Cardiac muscle cell (in vitro differentiated cells and primary cell): ENCODE measurements around the gene DPEP2. TPM values are rescaled to one million over a fixed set of nuclear protein-coding genes. Genes with fewer than 3 reads are reported as not detected.

Source experiments
- DNase-seq, 2 donors: peaks; one replicate each; pipeline versions ENCODE4 v3.0.0 to v3.0.0-alpha.2; 2010 to 2017; ENCODE audit warnings: low read depth in 1 of 2, low spot score in 1 of 2
- H3K27ac ChIP-seq: fragments of 200-600 bp; sonication (generic); 2 replicates; pipeline ENCODE4 v1.5.1; 2016
- H3K27me3 ChIP-seq: fragments of 200-600 bp; sonication (generic); 2 replicates; pipeline ENCODE4 v1.6.0; 2016; ENCODE audit warnings: control low read depth
- H3K36me3 ChIP-seq: fragments of 200-600 bp; sonication (generic); 2 replicates; pipeline ENCODE4 v1.5.1; 2016; ENCODE audit warnings: control low read depth
- H3K4me1 ChIP-seq: fragments of 200-600 bp; sonication (generic); 2 replicates; pipeline ENCODE4 v1.8.1; 2017; ENCODE audit warnings: low read depth, mild to moderate bottlenecking, mixed run types
- H3K4me3 ChIP-seq: fragments of 200-600 bp; sonication (generic); 2 replicates; pipeline ENCODE4 v1.5.1; 2016; ENCODE audit warnings: mild to moderate bottlenecking
- H3K9me3 ChIP-seq: fragments of 200-600 bp; sonication (generic); 2 replicates; pipeline ENCODE4 v1.5.1; 2017; ENCODE audit warnings: low read depth, mild to moderate bottlenecking, control low read depth
- CTCF ChIP-seq: IDR thresholded peaks from 2 replicates; pipeline ENCODE4 v1.5.1; 2012; ENCODE audit warnings: low read depth, mild to moderate bottlenecking, low read length
- polyA plus RNA-seq: library from polyadenylated mRNA; unstranded; fragments of >200 nt; fragmentation: Nextera tagmentation; extraction: Ambion mirVana; gene quantifications from 2 replicates; pipeline ENCODE4 v1.2.1, GENCODE V29; 2016
- total RNA-seq: library from RNA; depleted of rRNA; stranded (reverse); fragments of >200 nt; gene quantifications from 2 replicates; pipeline ENCODE4 v1.2.3, GENCODE V29; 2016

DPEP2 gene
- total and polyA plus RNA-seq, 2 experiments from 2014 or later, result not detected

GRCh38 chr16:67987460-67988160 is 11.7 kb downstream of the DPEP2 start:
- H3K27me3 ChIP-seq, result peaks cover 10% of the 10 kb centered on the region
- TF ChIP-seq CTCF, result no peak
- peaks cover 15% of the 10 kb centered on the region for H3K4me1 ChIP-seq
- no peak overlapping the region for H3K27ac ChIP-seq
- no peak for DNase-seq
- H3K9me3 ChIP-seq, result no peaks in the 10 kb centered on the region
- H3K36me3 ChIP-seq, result no peaks in the 10 kb centered on the region
- no peak overlapping the region for H3K4me3 ChIP-seq

GRCh38 chr16:67986949-67987348 is 12.3 kb downstream of the DPEP2 start:
- no peak for DNase-seq

GRCh38 chr16:67982011-67982696 is 17.1 kb downstream of the DPEP2 start:
- no peak overlapping the region for H3K27ac ChIP-seq
- H3K4me1 ChIP-seq, result peaks cover 22% of the 10 kb centered on the region
- no peak for TF ChIP-seq CTCF
- no peak overlapping the region for H3K4me3 ChIP-seq
- no peaks in the 10 kb centered on the region for H3K36me3 ChIP-seq
- H3K27me3 ChIP-seq, result no peaks in the 10 kb centered on the region
- no peaks in the 10 kb centered on the region for H3K9me3 ChIP-seq
- no peak for DNase-seq

More at GRCh38 chr16:67986949-67987348, 12.3 kb downstream of the DPEP2 start:
- Histone ChIP-seq H3K4me3 (no peak overlapping the region), H3K4me1 (peaks cover 15% of the 10 kb centered on the region), H3K27ac (no peak overlapping the region), H3K36me3 (no peaks in the 10 kb centered on the region), H3K9me3 (no peaks in the 10 kb centered on the region), H3K27me3 (peaks cover 4% of the 10 kb centered on the region)
- TF ChIP-seq CTCF, result no peak

- DNase-seq, result peak in 1 of 2 donors; percentile 5
These were observed 19.2 kb downstream of the DPEP2 start, which contains the start of gene DPEP3 for GRCh38 chr16:67979955-67980678. Gene DPEP3, minus strand, starts transcription at chr16:67980499. Its CDS starts 119 bp downstream, at chr16:67980380.

More at GRCh38 chr16:67979955-67980678, 19.2 kb downstream of the DPEP2 start, which contains the start of gene DPEP3:
- peak; percentile 45 for TF ChIP-seq CTCF
- no peaks in the 10 kb centered on the region for H3K9me3 ChIP-seq
- peaks cover 3% of the 10 kb centered on the region for H3K27me3 ChIP-seq
- no peaks in the 10 kb centered on the region for H3K36me3 ChIP-seq
- H3K27ac ChIP-seq, result no peak within 1 kb of the TSS
- H3K4me3 ChIP-seq, result no peak within 1 kb of the TSS
- H3K4me1 ChIP-seq, result peaks cover 15% of the 10 kb centered on the region
